Tongue (tissue), 2 donors: Measurements from ENCODE around the gene CEACAM16. TPM values are rescaled to one million over a fixed set of nuclear protein-coding genes. Genes with fewer than 3 reads are reported as not detected.

Experiments
- DNase-seq: peaks from one replicate; pipeline ENCODE4 v3.0.0-alpha.2; 2015
- total RNA-seq: library from RNA; depleted of rRNA; stranded (reverse); fragments of >200 nt; gene quantifications from one replicate; pipeline ENCODE4 v1.2.3, GENCODE V29; 2014

The CEACAM16 gene
- total RNA-seq, 1 donor from 2014 or later = not detected

GRCh38 chr19:44746616-44746945 lies 47.6 kb downstream of the CEACAM16 start:
- DNase-seq = no peak

DNA sequence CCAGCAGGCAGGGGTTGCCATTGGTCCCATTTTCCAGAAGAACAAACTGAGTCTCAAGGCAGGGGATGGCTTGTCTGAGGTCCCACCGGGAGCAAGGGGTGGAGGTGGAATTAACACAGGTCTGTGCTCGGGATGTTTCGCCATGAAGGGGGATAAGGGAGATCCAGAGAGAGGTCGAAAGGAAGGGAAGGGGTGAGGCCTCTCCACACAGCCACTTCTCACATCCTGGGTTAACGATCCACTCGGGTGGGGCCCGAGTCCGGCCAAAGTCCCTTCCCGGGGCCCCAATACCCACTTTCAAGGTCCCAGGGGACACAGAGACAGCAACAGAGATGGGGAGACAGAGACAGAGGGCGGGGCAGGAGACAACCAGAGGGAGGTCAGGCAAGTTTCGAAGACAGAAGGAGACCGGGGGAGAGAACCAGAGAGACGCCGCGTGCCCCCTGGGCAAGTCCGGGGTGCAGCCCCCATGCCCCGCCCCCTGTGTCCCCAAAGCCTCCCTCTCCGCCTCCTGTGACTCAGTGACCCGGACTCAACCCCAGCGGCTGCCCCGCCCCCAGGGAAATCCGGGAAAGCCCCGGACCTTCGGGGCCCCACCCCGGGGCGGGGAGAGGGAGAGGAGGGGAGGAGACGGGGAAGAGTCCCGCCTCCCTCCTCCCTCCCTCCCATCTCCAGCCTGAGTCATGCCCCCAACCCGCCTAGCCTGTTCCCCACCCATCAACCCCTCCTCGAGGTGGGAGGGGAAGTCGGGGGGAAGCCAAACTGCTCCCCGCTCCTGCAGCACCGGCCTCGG lies 48.2 kb downstream of the CEACAM16 start:
- peak; percentile 93 for DNase-seq

DNA sequence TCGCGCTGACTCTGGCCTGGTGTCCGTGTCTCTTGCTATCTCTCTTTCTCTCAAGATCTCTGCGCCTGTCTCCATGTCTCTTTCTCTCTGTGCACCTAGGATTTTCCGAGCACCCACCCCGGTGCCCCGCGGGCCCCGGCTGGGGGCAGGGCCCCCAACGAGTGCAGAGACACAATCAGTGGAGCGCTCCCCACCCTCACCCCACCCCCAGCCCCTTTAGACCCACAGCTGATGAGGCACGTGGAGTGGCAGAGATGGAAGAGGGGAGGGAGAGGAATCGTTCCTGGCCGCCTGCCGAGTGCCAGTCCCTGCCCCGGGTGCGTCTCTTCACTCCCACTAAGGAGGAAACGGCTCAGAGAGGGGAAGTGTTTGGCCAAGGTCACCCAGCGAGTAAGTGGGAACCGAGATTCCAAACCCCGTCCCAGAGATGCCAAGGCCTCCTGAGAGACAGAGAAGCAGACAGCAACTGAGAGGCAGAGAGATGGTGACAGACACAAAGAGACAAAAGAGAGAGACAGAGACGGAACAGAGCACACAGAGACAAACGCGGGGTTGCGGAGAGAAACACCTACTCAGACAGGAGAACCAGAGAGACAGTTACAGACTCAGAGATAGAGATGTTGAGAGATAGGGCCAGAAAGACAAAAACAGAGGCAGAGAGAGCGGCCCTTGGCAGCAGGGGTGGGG lies 48.9 kb downstream of the CEACAM16 start:
- peak; percentile 72 for DNase-seq

DNA sequence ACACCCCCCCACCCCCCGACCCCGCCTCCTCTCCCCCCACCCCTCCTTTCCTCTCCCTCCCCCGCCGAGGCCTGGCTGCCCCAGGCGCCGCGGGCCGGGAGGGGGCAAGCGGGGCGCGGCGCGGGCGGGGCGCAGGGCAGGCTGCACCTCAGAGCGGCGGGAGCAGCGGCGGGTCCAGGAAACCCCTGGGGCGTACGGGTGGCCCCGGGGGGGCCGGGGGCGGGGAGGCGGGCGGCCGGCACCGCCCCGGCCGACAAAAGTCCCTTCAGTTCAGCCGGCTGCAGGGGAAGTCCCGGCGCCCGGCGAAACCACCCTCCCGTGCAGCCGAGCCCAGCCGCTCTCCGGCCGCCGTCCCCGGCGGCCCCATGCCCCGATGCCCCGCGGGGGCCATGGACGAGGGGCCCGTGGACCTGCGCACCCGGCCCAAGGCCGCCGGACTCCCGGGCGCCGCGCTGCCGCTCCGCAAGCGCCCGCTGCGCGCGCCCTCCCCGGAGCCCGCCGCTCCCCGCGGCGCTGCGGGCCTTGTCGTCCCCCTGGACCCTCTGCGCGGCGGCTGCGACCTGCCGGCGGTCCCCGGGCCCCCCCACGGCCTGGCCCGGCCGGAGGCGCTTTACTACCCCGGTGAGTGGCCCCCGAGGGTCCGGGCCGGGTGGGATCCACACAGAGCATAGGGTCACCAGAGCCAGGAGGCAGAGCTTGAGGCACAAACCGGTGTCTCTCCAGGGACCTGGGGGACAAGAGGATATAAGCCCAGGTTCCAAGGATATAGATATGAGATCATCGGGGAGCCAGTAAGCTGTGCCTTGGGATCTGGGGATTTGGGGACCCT lies 49.7 kb downstream of the CEACAM16 start, which contains the start of gene BCL3:
Gene BCL3 (plus strand): TSS at position 283 of the 829 bp plus-strand sequence. CDS start 83 bp downstream, at position 366.
- peak; percentile 62 for DNase-seq

GRCh38 chr19:44749292-44749691 lies 50.3 kb downstream of the CEACAM16 start:
- no peak for DNase-seq

DNA sequence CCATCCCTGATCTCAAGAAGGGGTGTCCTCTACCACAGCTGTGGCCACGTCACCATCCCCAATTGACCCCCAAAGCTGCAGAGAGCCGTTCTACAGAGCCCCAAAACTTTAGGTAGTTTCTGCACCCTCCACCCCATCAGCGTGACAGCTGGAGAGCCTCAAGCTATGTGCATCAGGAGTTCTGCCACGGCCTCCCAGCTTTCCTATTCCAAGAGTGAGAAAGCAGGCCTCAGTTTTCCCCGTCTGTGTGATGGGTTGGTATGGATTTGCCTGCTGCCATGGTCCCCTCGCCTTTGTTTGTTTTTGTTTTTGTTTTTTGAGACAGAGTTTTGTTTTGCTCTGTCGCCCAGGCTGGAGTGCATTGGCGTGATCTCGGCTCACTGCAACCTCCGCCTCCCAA lies 51.0 kb downstream of the CEACAM16 start:
- DNase-seq = no peak

DNA sequence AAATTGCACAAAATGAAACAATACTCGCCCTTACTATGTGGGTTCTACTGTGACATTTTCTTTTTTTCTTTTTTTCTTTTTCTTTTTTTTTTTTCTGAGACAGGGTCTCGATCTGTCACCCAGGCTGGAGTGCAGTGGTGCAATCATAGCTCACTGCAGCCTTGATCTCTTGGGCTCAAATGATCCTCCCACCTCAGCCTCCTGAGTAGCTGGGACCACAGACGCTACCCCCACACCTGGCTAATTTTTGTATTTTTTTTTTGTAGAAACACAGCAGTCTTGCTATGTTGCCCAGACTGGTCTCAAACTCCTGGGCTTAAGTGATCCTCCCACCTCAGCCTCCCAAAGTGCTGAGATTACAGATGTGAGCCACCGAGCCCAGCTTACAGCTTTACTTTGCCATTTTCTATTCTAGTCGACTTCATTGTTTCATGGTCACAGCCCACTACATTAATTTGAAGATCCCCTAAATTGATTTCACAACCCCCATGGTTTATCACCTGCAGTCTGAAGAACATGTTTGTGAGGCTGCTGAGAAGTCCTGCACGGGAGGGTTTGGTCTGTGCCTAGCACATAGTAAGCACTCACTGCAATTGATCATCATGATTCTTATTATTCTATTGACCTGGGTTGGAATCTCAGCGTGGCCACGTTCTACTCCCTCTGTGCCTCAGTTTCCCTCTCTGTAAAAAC lies 53.3 kb downstream of the CEACAM16 start:
- DNase-seq = no peak

DNA sequence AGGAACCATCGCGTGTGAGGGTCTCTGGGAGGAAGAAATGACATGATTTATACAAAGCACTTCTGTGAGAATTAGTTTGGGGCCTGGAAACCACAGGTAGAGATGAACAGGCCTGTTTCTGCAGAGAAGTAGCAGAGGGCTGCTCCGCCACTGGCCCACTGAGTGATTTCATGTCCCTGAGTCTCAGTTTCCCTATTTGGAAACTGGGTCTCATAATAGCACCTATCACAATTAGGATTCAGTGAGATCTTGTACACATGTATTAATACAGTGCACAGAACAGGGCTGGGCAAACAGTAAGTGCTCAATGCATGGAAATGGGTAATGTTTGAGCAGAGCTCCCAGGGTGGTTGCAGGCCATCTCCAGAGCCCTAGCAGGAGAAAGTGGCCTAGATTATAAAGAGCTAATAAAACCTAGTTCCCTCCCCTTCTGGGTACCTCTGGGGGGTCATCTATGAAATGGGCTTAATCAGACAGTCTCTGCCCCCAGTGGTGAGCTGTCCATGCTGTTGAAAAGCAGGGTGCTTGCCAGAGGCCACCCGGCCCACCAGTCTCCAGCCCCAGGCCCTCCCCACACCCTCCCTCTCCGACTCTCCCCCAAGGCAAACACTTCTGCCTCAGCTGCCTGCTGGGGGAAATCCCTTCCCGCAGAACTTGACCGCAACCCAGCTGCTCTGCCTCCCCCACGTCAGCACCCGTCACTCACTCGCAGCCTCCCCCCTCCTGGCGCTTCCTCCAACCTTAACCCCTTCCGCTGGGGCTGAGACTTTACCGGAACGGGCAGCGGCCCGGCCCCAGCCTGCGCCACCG lies 54.1 kb downstream of the CEACAM16 start:
- DNase-seq = peak; percentile 92

GRCh38 chr19:44753626-44753931 lies 54.6 kb downstream of the CEACAM16 start:
- no peak for DNase-seq

GRCh38 chr19:44753932-44754749 lies 55.2 kb downstream of the CEACAM16 start:
- DNase-seq = peak; percentile 72

DNA sequence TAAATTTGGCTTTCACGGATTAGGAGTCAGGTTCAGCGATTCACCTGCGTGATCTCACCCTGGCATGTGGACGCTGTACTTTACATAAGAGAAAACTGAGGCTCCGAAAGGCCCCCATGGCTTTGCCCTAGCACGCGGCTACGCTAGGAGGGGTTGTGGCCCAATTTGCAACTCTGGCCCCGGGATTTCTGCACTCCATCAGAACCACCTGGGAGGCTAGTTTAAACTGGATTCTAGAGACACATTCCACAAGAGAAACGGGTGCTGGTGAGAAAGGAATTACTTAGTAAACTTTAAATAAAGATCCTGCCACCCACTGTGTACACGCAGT lies 55.8 kb downstream of the CEACAM16 start:
- no peak for DNase-seq

DNA sequence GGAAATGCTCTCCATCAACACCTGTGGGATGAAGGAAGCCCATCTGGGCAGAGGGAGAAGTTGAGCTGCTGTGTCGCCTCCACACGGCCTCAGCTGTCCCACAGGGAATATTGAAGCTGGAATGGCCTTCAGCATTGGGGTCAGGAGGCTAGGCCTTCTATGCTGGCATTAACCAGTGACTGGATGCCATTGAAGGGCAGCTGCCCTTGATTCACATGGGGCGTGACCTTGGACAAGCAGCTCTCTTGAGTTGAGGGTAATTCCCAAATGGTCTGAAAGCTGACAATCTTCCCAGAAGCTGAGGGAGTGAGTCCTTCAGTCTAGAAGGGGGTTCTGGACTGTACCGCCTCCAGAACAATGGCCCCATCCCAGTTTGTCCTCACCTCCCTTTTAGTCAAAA lies 56.3 kb downstream of the CEACAM16 start:
- no peak for DNase-seq

DNA sequence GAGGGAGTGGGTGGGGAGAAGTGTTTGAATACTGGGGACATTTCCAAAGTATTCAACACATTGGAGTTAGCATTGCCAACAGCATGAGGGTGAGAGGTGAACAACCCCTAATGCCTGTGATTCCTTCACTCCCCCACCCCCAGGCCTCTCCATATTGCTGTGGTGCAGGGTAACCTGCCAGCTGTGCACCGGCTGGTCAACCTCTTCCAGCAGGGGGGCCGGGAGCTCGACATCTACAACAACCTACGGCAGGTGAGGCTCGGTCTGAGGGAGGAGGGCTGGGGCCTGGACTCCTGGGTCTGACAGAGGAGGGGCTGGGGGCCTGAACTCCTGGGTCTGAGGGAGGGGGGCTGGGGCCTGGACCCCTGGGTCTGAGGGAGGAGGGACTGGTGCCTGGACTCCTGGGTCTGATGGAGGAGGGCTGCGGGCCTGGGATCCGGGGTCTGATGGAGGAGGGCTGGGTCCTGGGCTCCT lies 57.2 kb downstream of the CEACAM16 start:
- DNase-seq = no peak

DNA sequence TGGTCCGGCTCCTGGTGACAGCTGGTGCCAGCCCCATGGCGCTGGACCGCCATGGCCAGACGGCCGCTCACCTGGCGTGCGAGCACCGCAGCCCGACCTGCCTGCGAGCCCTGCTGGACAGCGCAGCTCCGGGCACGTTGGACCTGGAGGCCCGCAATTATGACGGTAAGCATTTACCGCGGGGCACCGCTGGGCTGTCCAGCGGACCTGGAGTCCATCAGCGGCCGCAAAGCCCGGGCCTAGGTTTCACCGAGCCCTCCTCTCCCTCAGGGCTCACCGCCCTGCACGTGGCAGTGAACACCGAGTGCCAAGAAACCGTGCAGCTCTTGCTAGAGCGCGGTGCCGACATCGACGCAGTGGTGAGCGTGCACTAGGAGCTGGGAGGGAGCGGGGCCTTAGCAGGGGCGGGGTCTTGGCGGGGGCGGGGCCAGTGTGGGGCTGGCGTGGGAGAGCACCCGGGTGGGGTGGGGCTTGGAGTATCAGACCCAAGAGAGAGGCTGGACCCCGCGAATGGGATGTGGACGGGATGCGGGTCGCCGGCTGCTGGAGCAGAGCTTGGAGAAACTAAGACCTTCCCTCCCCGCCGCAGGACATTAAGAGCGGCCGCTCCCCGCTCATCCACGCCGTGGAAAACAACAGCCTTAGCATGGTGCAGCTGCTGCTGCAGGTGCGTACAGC lies 58.2 kb downstream of the CEACAM16 start:
- DNase-seq = peak; percentile 72

- DNase-seq = peak; percentile 82
These were observed 59.0 kb downstream of the CEACAM16 start for GRCh38 chr19:44757735-44758505.

GRCh38 chr19:44758596-44758995 lies 59.6 kb downstream of the CEACAM16 start:
- DNase-seq = no peak

GRCh38 chr19:44759083-44759804 lies 60.3 kb downstream of the CEACAM16 start:
- DNase-seq = no peak
